Tibial artery (tissue), 4 donors: Measurements from ENCODE around the gene PDIA6.

Source experiments
- DNase-seq, 2 donors: peaks; one replicate each; pipeline ENCODE4 v3.0.0-alpha.2; 2019
- H3K27ac ChIP-seq, 2 donors: fragments of 200-600 bp; sonication (generic) in 1 of 2; 1 replicate in 1 of 2; 2 replicates in 1 of 2; pipeline ENCODE4 v1.5.1; 2018 to 2019; ENCODE audit warnings: mild to moderate bottlenecking in 1 of 2
- H3K27me3 ChIP-seq, 2 donors: fragments of 200-600 bp; sonication (generic) in 1 of 2; one replicate each; pipeline versions ENCODE4 v1.5.1 to v1.6.0; 2016 to 2019
- H3K36me3 ChIP-seq, 3 donors: fragments of 200-600 bp; sonication (generic) in 2 of 3; one replicate each; pipeline ENCODE4 v1.5.1; 2016 to 2019; ENCODE audit warnings: mild to moderate bottlenecking in 2 of 3
- H3K4me1 ChIP-seq, 4 donors: fragments of 200-600 bp; sonication (generic) in 2 of 4; 1 replicate in 3 of 4; 2 replicates in 1 of 4; pipeline ENCODE4 v1.5.1; 2016 to 2019
- H3K4me3 ChIP-seq, 2 donors: fragments of 200-600 bp; sonication (generic) in 1 of 2; 1 replicate in 1 of 2; 2 replicates in 1 of 2; pipeline ENCODE4 v1.5.1; 2018 to 2019; ENCODE audit warnings: mild to moderate bottlenecking in 2 of 2
- H3K9me3 ChIP-seq, 3 donors: fragments of 200-600 bp; sonication (generic) in 1 of 3; one replicate each; pipeline ENCODE4 v1.5.1; 2016 to 2019
- intact Hi-C: fragments of 100-400 bp; cut with DNase I; formaldehyde crosslinking; loops from one replicate; pipeline ENCODE4 v1.15.0; 2023; ENCODE audit warnings: low total_unique reads
- TF ChIP-seq, protein P1 (sequence below), 2 experiments: fragments of 200-600 bp in 1 of 2; fragments of 450-650 bp in 1 of 2; IDR thresholded peaks; one replicate each; pipeline ENCODE4 v1.5.1; 2017 to 2019; ENCODE audit warnings: antibody characterized with exemption in 2 of 2, mild to moderate bottlenecking in 1 of 2, moderate library complexity in 1 of 2

The PDIA6 gene

GRCh38 chr2:10812362-10813162 lies at the start of gene PDIA6:
TSS of gene PDIA6 (minus strand) at chr2:10812785. CDS start at chr2:10812696, 89 bp downstream.
- Histone ChIP-seq H3K27me3 (no peaks in the 10 kb centered on the region), H3K4me3 (peak within 1 kb of the TSS; percentile 84 to 97), H3K36me3 (no peaks in the 10 kb centered on the region), H3K9me3 (no peaks in the 10 kb centered on the region), H3K27ac (peak within 1 kb of the TSS; percentile 87 to 93), H3K4me1 (peaks cover 0 to 42% (median 18%) of the 10 kb centered on the region in 4 donors)
- TF ChIP-seq, protein P1, sequence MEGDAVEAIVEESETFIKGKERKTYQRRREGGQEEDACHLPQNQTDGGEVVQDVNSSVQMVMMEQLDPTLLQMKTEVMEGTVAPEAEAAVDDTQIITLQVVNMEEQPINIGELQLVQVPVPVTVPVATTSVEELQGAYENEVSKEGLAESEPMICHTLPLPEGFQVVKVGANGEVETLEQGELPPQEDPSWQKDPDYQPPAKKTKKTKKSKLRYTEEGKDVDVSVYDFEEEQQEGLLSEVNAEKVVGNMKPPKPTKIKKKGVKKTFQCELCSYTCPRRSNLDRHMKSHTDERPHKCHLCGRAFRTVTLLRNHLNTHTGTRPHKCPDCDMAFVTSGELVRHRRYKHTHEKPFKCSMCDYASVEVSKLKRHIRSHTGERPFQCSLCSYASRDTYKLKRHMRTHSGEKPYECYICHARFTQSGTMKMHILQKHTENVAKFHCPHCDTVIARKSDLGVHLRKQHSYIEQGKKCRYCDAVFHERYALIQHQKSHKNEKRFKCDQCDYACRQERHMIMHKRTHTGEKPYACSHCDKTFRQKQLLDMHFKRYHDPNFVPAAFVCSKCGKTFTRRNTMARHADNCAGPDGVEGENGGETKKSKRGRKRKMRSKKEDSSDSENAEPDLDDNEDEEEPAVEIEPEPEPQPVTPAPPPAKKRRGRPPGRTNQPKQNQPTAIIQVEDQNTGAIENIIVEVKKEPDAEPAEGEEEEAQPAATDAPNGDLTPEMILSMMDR (IDR thresholded peaks at IDR 0.05) = peak; percentile 17 to 57
- peak; percentile 97 to 99 for DNase-seq
- intact Hi-C loops = loop anchor here (10.0 kb wide), 1 partner anchor 128 kb away; the partner anchor contains the start of gene NOL10

GRCh38 chr2:10862330-10862729 lies 49.7 kb upstream of the PDIA6 start:
- DNase-seq = peak in 1 of 2 donors; percentile 29
- Histone ChIP-seq H3K4me3 (no peak overlapping the region), H3K4me1 (no peaks in the 10 kb centered on the region), H3K9me3 (no peaks in the 10 kb centered on the region), H3K36me3 (no peaks in the 10 kb centered on the region), H3K27ac (no peak overlapping the region), H3K27me3 (peaks cover 0 to 41% of the 10 kb centered on the region in 2 donors)
- intact Hi-C loops = no loop called here
- TF ChIP-seq, protein P1 (IDR thresholded peaks at IDR 0.05) = no peak

DNA sequence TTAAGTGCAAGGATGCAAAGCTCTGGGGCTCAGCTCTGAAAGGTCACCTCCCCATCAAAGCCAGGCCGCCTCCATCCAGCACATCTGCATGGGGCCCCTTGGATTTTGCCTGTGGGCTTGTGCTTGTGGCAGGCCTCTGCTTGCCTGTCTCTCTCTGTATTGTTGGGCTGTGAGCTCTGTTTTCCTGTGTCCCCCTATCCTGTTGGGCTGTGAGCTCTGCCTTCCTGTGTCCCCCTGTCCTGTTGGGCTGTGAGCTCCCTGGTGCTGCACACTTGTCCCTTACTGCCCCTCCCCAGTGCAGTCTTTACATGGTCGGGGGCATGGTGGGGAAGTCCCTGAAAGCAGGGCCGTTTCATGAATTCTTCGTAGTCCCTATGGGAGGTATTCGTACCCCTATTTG lies 49.2 kb upstream of the PDIA6 start:
- DNase-seq = peak in 1 of 2 donors; percentile 47
- peaks cover 0 to 41% of the 10 kb centered on the region in 2 donors for H3K27me3 ChIP-seq
- intact Hi-C loops = no loop called here
- H3K4me1 ChIP-seq = no peaks in the 10 kb centered on the region
- H3K27ac ChIP-seq = no peak overlapping the region
- no peaks in the 10 kb centered on the region for H3K36me3 ChIP-seq
- no peak overlapping the region for H3K4me3 ChIP-seq
- no peaks in the 10 kb centered on the region for H3K9me3 ChIP-seq
- TF ChIP-seq, protein P1 (IDR thresholded peaks at IDR 0.05) = no peak

DNA sequence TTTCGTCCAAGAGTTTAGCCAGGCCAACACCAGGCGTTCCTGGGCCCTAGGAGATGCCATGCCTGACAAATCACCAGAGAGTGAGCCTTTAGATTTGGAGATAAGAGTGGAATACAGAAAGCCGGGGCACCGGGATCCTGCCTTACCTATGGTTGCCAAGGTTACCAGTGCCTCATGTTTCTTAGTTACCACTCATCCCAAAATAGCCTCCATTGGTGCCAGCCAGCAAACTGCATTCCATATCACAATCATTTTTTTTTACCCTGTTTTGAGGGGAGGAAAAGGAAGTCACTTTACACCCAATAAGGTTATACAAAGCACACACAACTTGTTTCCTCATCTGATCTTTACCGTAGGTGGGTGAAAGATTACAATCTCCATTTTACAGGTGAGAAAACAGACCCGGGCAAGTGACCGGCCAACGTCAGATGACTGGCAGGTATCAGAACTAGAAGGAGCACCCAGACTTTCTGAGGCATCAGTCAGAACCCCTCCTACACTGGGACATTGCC lies 48.3 kb upstream of the PDIA6 start:
- Histone ChIP-seq H3K27ac (no peak overlapping the region), H3K27me3 (peaks cover 0 to 39% of the 10 kb centered on the region in 2 donors), H3K36me3 (no peaks in the 10 kb centered on the region), H3K4me1 (no peaks in the 10 kb centered on the region), H3K4me3 (no peak overlapping the region), H3K9me3 (no peaks in the 10 kb centered on the region)
- intact Hi-C loops = no loop called here
- DNase-seq = no peak
- TF ChIP-seq, protein P1 (IDR thresholded peaks at IDR 0.05) = no peak

DNA sequence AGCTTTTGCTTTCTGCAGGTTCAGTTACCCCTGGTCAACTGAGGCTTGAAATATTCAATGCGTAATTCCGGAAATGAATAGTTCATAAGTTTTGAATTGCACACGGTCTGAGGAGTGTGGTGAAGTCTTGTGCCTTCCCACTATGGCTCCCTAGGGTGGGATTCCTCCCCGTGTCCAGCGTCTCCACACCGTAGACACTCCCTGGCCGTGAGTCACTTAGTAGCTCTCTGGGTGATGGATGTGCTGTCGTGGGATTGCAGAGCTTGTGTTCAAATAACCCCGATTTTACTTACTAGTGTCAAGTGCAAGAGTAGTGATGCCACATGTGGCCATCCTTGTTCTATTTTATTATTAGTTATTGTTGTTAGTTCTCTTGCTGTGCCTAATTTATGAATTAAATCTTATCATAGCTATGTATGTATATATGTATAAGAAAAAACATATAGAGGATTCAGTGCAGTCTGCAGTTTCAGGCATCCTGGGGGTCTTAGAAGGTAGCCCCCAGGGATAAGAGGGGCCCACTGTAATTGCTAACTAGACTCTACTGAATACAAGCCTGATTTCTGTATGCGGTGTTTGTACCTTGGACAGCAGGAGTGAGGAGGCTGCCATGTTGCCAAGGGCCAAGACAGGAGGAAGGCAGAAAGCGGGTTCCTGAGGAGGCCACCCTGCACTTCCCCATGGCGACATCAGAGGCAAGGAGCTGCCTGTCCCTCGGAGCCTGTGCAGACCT lies 47.7 kb upstream of the PDIA6 start:
- Histone ChIP-seq H3K4me3 (no peak overlapping the region), H3K9me3 (no peaks in the 10 kb centered on the region), H3K36me3 (no peaks in the 10 kb centered on the region), H3K27me3 (peaks cover 0 to 33% of the 10 kb centered on the region in 2 donors), H3K27ac (no peak overlapping the region), H3K4me1 (no peaks in the 10 kb centered on the region)
- TF ChIP-seq, protein P1 (IDR thresholded peaks at IDR 0.05) = no peak
- intact Hi-C loops = no loop called here
- DNase-seq = no peak
